HG03469 (cell line): ENCODE results near the gene CLMP.

Experiments used
- ATAC-seq: cut with Tn5 transposase; IDR thresholded peaks from one replicate; pipeline ENCODE4 v1.9.1; 2021; ENCODE audit warnings: mild to moderate bottlenecking, moderate library complexity, moderate number of reproducible peaks; ENCODE audit not compliant: unreplicated experiment

CLMP gene, protein sequence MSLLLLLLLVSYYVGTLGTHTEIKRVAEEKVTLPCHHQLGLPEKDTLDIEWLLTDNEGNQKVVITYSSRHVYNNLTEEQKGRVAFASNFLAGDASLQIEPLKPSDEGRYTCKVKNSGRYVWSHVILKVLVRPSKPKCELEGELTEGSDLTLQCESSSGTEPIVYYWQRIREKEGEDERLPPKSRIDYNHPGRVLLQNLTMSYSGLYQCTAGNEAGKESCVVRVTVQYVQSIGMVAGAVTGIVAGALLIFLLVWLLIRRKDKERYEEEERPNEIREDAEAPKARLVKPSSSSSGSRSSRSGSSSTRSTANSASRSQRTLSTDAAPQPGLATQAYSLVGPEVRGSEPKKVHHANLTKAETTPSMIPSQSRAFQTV

DNA sequence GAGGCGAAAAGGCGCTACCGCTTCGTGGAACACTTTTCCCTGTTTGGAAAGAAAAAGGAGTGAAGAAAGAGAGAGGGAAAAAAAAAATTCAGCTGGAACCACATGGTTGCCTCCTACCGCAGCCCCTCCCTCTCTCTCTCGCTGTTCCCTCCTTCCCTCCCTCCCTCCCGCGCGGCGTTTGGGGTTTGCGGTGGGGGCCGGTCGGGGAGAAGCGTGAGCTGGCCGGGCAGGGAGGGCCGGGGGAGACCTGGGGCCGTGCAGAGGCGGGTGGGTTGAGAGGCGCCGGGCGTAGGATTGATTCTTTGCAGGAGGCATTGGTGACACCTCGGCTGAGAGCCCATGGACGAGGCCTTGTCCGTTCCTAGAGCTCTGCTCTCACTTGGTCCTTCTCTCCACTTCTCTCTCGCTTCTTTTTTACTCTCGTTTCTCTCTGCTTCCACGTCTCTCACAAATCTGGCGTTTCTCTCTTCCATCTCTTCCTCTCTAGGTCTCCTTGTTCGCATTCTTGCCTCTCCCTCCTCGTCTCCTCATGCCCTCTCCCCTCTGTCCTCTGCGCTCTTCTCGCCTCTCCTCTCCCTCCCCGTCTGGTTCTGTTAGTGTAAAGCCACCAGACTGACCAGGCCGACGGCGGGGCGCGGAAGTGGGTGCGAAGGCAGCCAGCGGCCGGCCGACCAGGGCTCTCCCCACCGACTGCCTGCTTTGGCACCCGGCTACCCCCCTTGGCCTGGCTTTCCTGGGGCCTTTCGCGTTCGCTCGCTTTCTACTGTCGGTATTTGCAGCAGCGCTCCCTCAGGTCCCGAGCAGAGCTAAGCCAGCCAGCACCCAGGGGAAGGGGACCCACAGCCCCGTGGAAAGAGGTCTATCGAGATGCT, at the start of gene CLMP:
CLMP (minus strand) TSS at position 61 of the 872 bp plus-strand sequence. CDS start 308 bp downstream, outside the sequence.
- no peak for ATAC-seq

DNA sequence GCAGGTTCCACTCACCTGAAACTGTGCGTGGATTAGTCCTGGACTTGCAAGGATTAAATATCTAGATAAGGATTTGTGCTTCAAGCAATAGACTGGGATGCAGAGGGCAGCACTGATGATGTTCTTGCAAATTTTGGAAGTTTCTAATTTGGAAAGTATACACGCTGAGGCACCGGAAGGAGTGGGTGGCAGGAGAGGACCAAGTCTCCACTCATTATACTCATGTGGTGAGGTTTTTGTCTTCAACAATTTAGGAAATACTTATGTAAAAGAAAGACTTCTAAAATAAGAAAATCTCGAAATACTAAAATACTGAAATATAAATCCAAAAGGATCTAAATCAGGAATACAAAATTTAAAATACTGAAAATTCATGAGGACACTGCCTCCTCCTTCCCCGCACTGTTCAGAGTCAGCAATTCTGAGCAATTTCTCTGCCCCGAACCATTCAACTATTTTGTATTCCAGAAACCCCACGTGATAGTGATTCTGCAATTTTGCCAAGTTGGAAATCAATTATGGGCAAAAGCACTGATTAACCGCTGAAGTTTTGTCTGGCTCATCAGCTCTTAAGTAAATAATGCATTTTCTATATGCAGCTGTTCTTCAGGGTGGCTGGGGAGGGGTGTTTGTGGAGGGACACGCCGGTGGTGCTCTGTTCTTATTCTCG, 47.0 kb upstream of the CLMP start:
- ATAC-seq: no peak

DNA sequence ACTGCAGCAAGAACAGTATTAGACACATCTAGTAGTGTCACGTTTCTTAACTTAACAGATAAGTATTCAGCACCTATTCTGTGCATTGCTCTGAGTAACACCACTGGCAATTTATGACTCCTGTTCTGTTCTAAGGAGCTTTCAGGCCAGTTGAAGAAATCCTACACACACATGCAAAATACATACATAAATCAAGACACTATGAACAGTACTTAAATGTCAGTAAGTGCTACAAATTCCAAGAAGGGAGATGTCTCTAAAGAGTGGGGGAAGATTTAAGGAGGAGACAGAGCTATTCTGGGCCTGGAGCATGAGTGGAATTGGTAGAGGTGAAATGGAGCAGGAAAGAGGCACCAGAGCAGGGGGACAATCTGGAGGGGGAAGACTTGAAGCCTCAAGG, 46.2 kb upstream of the CLMP start:
- no peak for ATAC-seq

DNA sequence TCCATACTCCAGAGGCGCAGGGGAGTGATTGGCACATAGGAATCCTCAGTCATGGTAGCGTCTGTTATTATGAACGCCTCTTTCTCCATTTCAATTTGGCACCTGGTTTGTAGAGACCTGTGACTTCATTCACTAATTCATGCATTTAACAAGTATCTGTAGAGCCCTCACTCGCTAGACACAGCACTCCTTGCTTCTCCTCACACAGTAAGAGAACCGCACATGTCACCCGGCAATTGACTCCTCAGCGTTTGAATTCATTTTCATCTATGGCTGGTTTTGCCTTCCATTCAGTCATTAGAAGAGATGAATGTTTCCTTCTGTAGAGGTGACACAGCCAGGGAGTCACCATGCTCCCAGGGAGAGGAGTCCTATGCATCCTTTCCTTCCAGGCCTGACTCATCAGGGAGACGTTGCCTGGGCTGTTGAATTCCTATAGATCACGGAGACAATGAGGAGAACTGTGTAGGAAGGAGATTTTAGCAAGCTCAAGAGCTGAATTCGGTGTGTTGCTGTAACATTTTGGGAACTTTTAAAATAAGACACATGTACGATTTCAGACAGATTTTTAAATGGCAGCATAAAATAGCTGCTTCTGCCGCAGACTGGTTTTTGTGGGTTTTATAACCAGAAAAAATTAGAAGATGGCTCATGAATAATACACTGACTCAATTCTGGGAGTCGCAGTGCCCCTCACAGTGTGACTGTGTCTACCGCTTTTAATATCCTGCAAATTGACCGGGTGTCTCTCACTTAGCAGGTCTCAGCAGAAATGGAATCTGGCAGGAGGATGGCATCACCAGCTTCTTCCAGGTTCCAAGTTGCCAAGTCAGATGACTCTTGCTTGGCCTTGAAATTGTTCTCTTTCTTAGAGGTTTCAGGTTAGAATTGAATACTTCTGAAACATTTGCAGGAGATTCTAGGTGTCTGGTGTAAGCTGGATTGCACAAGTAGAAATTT, 44.4 kb upstream of the CLMP start:
- ATAC-seq: no peak

DNA sequence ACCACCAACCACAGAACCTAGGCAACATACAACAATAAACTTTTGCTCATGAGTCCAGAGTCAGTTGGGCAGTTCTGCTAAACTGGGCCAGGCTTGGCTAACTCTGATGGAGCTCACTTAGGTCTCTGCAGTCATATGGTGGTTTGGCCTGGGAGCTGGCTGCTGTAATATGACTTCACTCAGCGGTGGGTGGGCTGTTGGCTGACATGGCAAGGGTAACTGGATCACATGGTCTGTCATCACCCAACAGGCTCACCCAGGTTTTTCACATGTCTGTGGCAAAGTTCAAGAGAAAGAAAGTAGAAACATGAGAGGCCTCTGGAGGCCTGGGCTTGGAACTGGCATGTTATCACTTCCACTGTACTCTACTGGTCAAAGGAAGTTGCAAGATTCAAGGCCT, 43.2 kb upstream of the CLMP start:
- no peak for ATAC-seq

DNA sequence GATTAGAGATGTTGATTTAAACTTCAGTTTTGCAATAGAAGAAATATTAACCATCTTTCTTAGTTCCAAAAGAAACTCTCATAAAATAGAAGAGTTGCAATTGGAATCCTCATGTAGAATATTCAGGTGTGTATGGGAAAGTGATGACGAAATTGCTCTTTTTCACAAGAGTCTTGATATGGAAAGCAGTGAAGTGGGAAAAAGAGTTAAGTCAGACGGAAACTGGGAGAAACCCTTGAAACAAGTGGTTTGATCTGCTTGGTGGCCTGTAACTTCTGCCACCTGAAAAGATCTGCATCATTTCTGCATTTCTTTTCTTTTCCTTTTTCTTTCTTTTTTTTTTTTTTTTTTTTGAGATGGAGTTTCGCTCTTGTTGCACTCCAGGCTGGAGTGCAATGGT, 41.8 kb upstream of the CLMP start:
- ATAC-seq: no peak

DNA sequence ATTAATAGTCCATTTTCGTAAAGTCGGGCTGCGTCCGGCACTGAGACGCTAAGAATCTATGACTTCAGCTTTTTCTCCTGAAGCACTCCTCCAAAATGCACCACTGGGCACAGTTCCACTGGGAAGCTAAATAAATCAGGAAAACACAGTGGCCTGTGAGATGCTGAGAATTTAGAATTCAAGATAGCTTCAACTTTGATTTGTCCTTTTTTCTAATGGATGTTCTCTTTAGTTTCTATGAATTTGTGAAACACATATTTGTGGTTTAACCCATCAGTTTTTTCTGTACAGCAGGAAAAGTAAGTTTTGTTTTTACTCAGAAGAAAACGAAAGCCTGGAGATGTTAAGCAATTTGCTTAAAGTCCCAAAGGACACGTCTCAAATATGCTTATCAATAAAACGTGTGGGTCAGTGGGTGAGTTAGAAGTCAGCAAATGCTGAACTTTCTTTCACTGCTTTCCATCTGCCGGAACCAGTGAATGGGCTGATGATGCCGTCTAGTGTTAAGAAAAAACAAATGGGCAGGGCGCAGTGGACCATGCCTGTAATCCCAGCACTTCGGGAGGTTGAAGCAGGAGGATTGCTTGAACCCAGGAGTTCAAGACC, 40.7 kb upstream of the CLMP start:
- no peak for ATAC-seq

DNA sequence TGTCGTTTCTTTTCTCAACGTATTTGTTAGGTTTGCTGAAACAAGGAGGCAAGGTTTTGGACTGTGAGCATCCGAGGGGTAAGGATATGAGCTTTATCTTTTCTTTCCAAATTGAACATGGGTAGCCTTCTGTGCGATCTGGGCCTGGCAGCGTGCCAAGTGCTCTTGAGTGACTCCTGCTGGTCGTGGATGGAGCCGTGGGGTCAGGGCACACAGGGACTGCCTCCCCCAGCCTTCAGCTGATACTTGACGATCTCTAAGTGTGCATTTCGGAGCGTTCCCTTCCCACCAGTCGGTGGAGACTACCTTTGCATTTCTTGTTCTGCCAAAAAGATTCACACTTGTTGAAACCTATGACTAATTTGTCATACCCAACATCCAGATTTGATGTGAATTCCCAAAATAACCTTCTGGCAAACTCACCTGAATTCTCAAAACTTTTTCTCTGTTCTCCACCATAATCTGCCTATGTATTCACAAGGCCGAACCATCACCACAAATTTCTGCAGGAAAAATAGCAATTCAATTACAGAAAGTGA, 40.1 kb upstream of the CLMP start:
- no peak for ATAC-seq

DNA sequence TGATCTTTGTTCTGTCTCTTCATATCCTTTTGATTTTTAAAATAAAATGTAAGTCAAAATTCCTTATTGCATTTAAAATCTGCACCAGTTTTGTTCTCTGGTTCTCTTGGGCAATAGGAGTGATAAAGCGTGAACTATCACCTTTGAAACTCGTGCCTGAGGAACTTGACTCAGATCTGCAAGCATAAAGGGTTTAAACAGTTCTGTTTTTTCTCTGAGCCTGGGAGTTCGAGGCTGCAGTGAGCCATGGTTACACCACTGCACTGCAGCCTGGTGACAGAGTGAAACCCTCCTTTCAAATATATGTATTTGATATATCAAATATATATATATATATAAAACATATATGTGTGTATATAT, 38.9 kb upstream of the CLMP start:
- no peak for ATAC-seq

DNA sequence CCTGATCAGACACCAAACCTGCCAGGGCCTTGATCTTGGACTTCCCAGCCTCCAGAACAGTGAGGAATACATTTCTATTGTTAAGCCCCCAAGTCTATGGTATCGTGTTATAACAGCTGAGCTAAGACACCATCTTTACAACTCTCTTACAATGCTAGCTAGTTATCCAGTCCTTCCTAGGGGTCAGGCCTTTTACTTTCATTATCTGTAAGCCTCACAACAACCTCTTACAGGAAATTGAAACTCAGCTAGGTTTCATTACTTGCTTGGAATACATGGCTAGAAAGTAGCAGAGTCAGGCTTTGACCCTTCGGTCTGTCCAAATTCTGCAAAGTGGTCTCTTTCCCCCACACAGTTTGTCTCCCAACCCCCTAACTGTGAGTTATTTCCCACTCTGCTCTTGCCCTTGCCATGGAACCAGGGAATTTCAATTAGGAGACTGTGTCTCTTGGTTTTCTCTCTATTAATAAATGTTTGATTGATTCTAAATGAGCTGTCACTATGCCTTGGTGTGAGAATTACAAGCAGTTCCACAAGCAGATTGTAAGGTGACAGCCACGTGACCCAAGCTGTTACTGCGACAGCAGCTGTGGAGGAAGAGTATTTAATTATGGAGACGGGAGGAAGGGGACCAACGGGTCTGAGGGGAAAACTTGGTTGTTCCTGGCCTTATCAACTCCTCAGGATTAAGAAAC, 38.4 kb upstream of the CLMP start:
- ATAC-seq: no peak

DNA sequence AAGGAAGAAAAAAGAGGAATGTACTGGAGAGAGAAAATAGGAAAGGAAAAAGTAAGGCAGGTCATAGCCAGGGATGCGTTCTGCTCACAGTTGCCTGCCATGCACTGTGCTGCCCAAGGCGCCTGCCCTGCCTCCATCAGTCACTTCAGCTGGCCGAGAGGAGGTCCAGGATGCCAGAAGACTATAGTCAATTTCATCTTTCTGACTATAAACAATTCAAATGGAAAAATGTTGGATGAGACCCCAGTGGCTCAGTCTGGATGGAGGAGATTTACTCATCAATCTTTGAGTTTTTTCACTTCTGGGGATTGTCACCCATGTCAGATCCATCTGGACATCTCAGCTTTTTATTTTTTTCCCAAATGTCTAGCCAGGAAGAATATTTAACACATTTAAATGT, 36.7 kb upstream of the CLMP start:
- ATAC-seq: no peak

DNA sequence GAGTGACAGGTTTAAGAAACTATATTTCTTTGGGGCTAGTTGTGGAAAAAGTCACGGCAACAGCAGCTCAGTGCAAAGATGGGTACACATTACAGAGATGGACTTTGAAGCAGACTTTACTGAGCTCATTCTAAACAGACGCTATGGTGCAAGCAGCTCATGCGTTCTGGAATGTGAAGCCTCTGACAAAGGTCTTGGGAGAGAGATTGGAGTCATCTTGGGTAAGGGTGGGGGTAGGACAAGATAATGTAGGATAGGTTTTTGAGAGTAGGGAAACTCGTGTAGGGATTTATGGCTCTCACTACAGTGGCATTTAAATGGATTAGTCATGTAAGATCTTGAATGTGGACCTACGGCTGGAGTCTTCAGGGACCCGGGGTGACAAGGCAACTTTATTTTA, 36.2 kb upstream of the CLMP start:
- no peak for ATAC-seq

DNA sequence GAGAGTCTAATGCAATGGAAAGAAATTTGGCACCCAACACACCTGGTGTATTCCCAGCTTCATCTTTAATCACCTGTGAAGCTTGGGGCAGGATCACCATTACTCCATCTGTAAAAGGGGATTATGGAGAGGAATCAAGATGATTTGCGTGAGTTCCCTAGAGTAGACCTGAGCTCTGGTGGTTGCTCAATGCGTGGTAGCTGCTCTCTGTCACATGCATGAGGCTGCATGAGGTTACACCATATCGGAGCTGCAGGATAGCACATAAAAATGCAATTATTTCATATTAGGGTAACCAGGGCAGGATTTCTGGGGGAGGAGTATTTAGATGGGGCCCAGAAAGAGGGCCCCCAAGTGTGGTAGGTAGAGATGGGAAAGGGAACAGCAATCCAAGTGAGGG, 35.3 kb upstream of the CLMP start:
- no peak for ATAC-seq

DNA sequence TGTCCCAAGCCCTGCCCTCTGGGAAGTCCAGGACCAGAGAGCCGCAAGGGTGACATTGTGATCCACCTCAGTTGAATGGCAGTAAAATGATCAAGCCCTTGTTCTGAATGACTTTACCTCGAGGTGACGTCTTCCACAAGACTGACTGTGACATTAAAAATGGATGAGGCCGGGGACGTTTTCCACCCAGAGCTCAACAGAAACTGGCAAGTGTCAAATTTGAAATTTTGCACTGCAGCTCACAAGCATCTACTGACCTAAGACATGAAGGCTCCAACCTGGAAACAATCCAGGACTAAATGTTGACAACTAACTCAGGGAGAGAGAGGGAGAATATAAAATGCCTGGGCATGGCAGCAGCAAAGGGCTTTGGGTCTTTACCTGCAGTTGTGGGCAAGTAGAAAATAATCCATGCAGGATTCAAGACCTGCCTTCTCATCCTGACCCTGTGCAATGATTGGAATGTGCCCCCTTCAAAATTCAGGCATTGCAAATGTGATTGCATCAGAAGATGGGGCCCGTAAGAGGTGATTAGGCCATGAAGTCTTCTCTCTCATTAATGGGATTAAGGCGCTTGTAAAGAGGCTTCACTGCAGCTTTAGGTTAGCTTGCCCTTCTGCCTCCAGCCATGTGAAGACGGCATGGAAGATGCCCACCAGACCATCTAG, 33.6 kb upstream of the CLMP start:
- ATAC-seq: no peak

DNA sequence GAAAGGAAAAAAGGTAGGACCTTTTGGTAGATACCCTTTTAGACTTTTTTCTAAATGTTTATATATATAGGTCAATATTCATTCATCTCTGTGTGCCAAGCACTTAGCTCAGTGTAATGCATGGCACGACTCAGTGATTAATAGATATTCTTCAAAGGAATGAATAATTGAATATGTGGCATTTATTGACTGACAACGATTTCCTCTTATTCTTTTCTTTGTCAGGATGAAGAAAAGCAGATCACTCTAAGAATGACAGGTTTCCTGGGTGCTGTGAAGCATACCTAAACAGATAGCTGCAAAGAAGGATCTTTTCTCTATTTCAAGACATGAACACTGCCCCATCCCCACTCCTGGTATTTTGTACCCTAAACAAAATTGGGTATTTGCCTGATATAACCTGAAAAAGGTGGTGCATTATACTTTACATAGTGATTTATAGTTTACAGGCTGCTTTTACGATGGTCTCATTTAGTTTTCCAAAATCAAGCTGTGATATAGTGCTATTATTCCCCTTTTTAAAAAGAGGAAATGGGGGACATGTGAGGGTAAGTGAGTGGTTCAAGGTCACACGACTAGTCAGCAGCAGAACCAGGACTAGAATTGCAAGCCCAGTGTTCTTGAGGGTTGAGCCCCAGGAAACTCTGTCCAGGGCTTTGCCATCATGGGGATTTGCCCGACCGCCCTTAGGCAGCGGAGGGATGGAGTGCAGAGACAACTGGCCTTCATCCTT, 32.9 kb upstream of the CLMP start:
- no peak for ATAC-seq

DNA sequence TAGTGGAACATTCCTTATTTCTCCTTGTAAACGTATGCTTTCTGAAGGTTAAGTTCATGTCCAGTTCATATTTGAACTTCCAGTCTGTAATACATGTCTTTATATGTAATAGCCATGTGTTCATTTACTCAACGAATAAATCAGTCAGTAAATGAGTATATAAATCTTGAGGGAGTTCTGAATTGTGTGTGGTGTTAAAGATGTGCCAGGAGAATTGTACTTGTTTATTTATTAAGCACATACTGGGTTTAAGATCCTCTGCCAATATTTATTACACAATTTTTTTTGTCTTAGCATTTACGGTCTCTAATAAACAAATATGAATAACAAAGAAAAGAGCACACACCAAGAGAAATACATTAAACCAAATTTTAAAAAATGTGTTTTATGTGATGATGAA, 26.5 kb upstream of the CLMP start:
- no peak for ATAC-seq

DNA sequence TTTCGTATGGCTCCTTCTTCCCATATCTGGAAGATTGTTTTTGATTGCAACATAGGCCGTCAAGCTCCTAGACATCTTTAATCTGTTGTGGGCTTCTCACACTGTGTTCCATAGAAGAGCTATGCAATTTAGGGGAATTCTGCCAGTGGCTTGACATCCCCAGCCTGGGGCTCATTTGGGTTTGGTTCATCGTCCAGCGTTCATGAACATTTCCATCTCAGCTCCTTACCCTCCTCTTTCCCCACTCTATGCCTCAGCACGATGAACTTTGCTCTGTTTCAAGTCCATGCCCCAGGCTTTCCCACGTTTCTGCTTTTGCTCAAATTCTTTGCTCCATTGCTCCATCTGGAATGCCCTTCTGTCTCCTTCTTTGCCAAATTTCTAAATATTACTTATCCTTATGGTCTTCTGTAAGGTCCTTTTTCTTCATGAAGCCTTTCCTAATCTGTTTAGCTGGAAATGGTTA, 26.1 kb upstream of the CLMP start:
- no peak for ATAC-seq
